NB4 (cell line): ENCODE results near the gene DNAI2.

Experiments used
- CTCF ChIP-seq: IDR thresholded peaks from one replicate; pipeline ENCODE4 v1.5.1; 2012; ENCODE audit warnings: low read depth, low read length
- POLR2A ChIP-seq: IDR thresholded peaks from 2 replicates; pipeline ENCODE4 v1.6.1; 2011; ENCODE audit warnings: mild to moderate bottlenecking; ENCODE audit not compliant: insufficient read length; ENCODE audit errors: extremely low read depth

DNA sequence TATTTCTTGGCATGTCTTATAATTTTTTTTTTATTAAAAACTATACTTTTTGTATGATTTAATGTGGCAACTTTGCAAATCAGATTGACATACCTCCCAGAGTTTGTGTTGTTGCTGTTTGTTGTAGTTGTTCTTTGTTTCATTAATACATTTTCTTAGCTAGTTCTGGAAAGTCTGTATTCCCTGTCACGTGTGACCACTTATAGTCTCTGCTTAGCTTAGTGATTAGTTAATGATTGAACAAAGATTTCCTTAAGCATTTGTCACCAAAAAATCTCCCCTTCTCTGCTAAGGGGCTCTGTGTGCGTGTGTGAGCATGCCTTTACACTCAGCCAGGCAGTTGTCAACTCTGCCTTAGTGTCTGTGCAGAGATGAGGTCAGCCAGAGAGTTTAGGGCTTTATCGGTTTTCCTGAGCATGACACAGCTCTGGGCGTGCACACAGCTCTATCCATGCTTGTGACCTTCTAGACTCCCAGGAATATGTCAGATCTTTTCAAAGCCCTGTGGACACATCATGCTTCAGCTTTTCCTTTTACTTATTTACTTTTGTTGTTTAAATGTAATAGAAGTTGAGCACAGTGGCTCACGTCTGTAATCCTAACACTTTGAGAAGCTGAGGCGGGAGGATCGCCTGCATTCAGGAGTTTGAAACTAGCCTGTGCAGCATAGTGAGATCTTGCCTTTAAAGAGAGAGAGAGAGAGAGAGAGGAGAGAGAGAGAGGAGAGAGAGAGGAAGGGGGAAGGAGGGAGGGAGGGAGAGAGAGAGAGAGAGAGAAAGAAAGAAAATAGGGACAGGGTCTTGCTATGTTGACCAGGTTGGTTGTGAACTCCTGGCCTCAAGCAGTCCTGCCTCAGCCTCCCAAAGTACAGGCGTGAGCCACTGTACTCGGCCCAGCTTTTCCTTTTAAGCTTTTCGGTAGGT lies 21.9 kb downstream of the DNAI2 start:
- TF ChIP-seq CTCF (no peak), POLR2A (no peak)
